ENCODE measurements around the gene UBA3.
A peak's percentile ranks its signal among the peaks of the same experiment; 100 is the strongest.

The UBA3 gene

GRCh38 chr3:69126999-69127398, 46.8 kb upstream of the UBA3 start:
- no peaks in the 10 kb centered on the region for H3K4me1 ChIP-seq (ENCODE audit: low read length)
- H3K9me3 ChIP-seq (replicated peaks; ENCODE audit: insufficient read depth, low read length) = no peaks in the 10 kb centered on the region
- no peak overlapping the region for H3K4me2 ChIP-seq (ENCODE audit: low read depth, low read length)
- H3K27ac ChIP-seq (ENCODE audit: low read length) = no peak overlapping the region
- no peaks in the 10 kb centered on the region for H3K9me2 ChIP-seq (replicated peaks; ENCODE audit: insufficient read depth, low read length)
- H4K20me1 ChIP-seq (ENCODE audit: insufficient read depth, low read length) = no peaks in the 10 kb centered on the region
- H3K4me3 ChIP-seq (ENCODE audit: low read length) = no peak overlapping the region
- H3F3A ChIP-seq (ENCODE audit: insufficient read depth, low read length) = no peaks in the 10 kb centered on the region
- H3K79me2 ChIP-seq (ENCODE audit: low read length) = no peaks in the 10 kb centered on the region
- H3K36me3 ChIP-seq (replicated peaks; ENCODE audit: insufficient read depth, low read length) = no peaks in the 10 kb centered on the region
- H2AFZ ChIP-seq (ENCODE audit: low read length) = no peak overlapping the region
- TF ChIP-seq CTCF (IDR thresholded peaks at IDR 0.05; ENCODE audit: low read length) = no peak
- no peak for DNase-seq
- H3K27me3 ChIP-seq (replicated peaks; ENCODE audit: insufficient read depth, low read length) = no peaks in the 10 kb centered on the region
- no peak overlapping the region for H3K9ac ChIP-seq (ENCODE audit: low read length)

- no peaks in the 10 kb centered on the region for H3F3A ChIP-seq (ENCODE audit: insufficient read depth, low read length)
- H3K9me3 ChIP-seq (replicated peaks; ENCODE audit: insufficient read depth, low read length) = no peaks in the 10 kb centered on the region
- H3K4me2 ChIP-seq (ENCODE audit: low read depth, low read length) = no peak overlapping the region
- no peak overlapping the region for H3K27ac ChIP-seq (ENCODE audit: low read length)
- H3K9ac ChIP-seq (ENCODE audit: low read length) = no peak overlapping the region
- no peak overlapping the region for H3K4me3 ChIP-seq (ENCODE audit: low read length)
- H2AFZ ChIP-seq (ENCODE audit: low read length) = no peak overlapping the region
- no peaks in the 10 kb centered on the region for H3K36me3 ChIP-seq (replicated peaks; ENCODE audit: insufficient read depth, low read length)
- H3K79me2 ChIP-seq (ENCODE audit: low read length) = no peaks in the 10 kb centered on the region
- H4K20me1 ChIP-seq (ENCODE audit: insufficient read depth, low read length) = no peaks in the 10 kb centered on the region
- H3K27me3 ChIP-seq (replicated peaks; ENCODE audit: insufficient read depth, low read length) = no peaks in the 10 kb centered on the region
- TF ChIP-seq CTCF (IDR thresholded peaks at IDR 0.05; ENCODE audit: low read length) (no peak), EZH2 (optimal IDR thresholded peaks at IDR 0.05; ENCODE audit: low read depth, low read length) (no peak), EZH2phosphoT487 (IDR thresholded peaks at IDR 0.05; ENCODE audit: low read length) (no peak)
- H3K9me2 ChIP-seq (replicated peaks; ENCODE audit: insufficient read depth, low read length) = no peaks in the 10 kb centered on the region
- DNase-seq = no peak
- no peaks in the 10 kb centered on the region; the same call in 1 of the 2 replicates for H3K4me1 ChIP-seq (ENCODE audit: low read length)
Measured at GRCh38 chr3:69126216-69126615, 46.1 kb upstream of the UBA3 start.

- no peak within 1 kb of the TSS for H3K27ac ChIP-seq (ENCODE audit: low read length)
- H3K9me3 ChIP-seq (replicated peaks; ENCODE audit: insufficient read depth, low read length) = no peaks in the 10 kb centered on the region
- H3K9ac ChIP-seq (ENCODE audit: low read length) = no peak within 1 kb of the TSS
- no peaks in the 10 kb centered on the region for H3F3A ChIP-seq (ENCODE audit: insufficient read depth, low read length)
- H4K20me1 ChIP-seq (ENCODE audit: insufficient read depth, low read length) = no peaks in the 10 kb centered on the region
- no peaks in the 10 kb centered on the region for H3K9me2 ChIP-seq (replicated peaks; ENCODE audit: insufficient read depth, low read length)
- H3K27me3 ChIP-seq (replicated peaks; ENCODE audit: insufficient read depth, low read length) = no peaks in the 10 kb centered on the region
- H3K4me2 ChIP-seq (ENCODE audit: low read depth, low read length) = no peak within 1 kb of the TSS
- no peak for DNase-seq
- TF ChIP-seq EZH2phosphoT487 (IDR thresholded peaks at IDR 0.05; ENCODE audit: low read length) (no peak), EZH2 (optimal IDR thresholded peaks at IDR 0.05; ENCODE audit: low read depth, low read length) (no peak), CTCF (IDR thresholded peaks at IDR 0.05; ENCODE audit: low read length) (no peak)
- no peaks in the 10 kb centered on the region for H3K79me2 ChIP-seq (ENCODE audit: low read length)
- H3K4me1 ChIP-seq (ENCODE audit: low read length) = no peaks in the 10 kb centered on the region; the same call in 1 of the 2 replicates
- H3K36me3 ChIP-seq (replicated peaks; ENCODE audit: insufficient read depth, low read length) = no peaks in the 10 kb centered on the region
- H2AFZ ChIP-seq (ENCODE audit: low read length) = peak within 1 kb of the TSS; percentile 53; the same call in 1 of the 2 replicates
- no peak within 1 kb of the TSS for H3K4me3 ChIP-seq (ENCODE audit: low read length)
Measured at GRCh38 chr3:69122403-69122802, 42.2 kb upstream of the UBA3 start, which contains the start of gene LMOD3. Gene LMOD3 (minus strand): TSS chr3:69122595. CDS start chr3:69122386, 209 bp downstream.
